CD4-positive, alpha-beta T cell (primary cell): ENCODE data around the gene BANP. TPM values are rescaled to one million over a fixed set of nuclear protein-coding genes. Genes with fewer than 3 reads are reported as not detected.
"Not testable (repeated sequence)": the region's sequence is repeated elsewhere in the genome, so short reads cannot be mapped to it uniquely, and the experiment has no call there.

Experiments used
- ATAC-seq: fragments of 200-7000 bp; cut with Tn5 transposase; one replicate; pipeline ENCODE4 v1.10.0; 2022; ENCODE audit warnings: mild to moderate bottlenecking; ENCODE audit not compliant: poor library complexity
- CTCF ChIA-PET: fragments of 350-600 bp; sonication (Branson Sonifier 250); formaldehyde crosslinking; loops from one replicate; lab custom pipeline; 2021; ENCODE audit warnings: antibody characterized with exemption, inconsistent platforms; lab: Charles Lee
- POLR2A ChIA-PET: fragments of 350-600 bp; sonication (Branson Sonifier 250); formaldehyde crosslinking; loops from one replicate; lab custom pipeline; 2021; ENCODE audit warnings: antibody characterized with exemption, inconsistent platforms; lab: Charles Lee
- DNase-seq, 14 experiments: peaks; one replicate each; pipeline ENCODE4 v3.0.0-alpha.2; 2013 to 2020; ENCODE audit warnings: mixed read lengths in 2 of 14
- H3K27ac ChIP-seq, 2 donors: one replicate each; pipeline versions ENCODE4 v1.5.1 to v1.7.0; 2013; ENCODE audit warnings: low read length in 2 of 2, low read depth in 1 of 2, mild to moderate bottlenecking in 1 of 2
- H3K27me3 ChIP-seq, 2 experiments: 1 replicate in 1 of 2; 2 replicates in 1 of 2; pipeline versions ENCODE4 v1.6.1 to v1.7.0; 2013; ENCODE audit warnings: low read length in 2 of 2, control low read depth in 1 of 2, mild to moderate bottlenecking in 1 of 2, moderate library complexity in 1 of 2; ENCODE audit not compliant: insufficient read depth in 2 of 2, control insufficient read depth in 1 of 2
- H3K36me3 ChIP-seq: one replicate; pipeline ENCODE4 v1.6.1; 2013; ENCODE audit warnings: low read length, control low read depth; ENCODE audit not compliant: insufficient read depth
- H3K4me1 ChIP-seq: one replicate; pipeline ENCODE4 v1.6.1; 2013; ENCODE audit warnings: low read length, control low read depth; ENCODE audit not compliant: insufficient read depth
- H3K4me3 ChIP-seq: one replicate; pipeline ENCODE4 v1.5.1; 2013; ENCODE audit warnings: mild to moderate bottlenecking, low read length, moderate library complexity
- H3K9me3 ChIP-seq, 2 experiments: 1 replicate in 1 of 2; 2 replicates in 1 of 2; pipeline versions ENCODE4 v1.6.1 to v1.7.0; 2013; ENCODE audit warnings: low read length in 2 of 2, mild to moderate bottlenecking in 2 of 2, control low read depth in 1 of 2, moderate library complexity in 1 of 2; ENCODE audit not compliant: control insufficient read depth in 1 of 2, insufficient read depth in 1 of 2
- H3K27ac Mint-ChIP-seq: one replicate; pipeline ENCODE4 v1.8.0; 2020; ENCODE audit warnings: mixed read lengths
- H3K27me3 Mint-ChIP-seq: one replicate; pipeline ENCODE4 v1.8.0; 2021; ENCODE audit warnings: mixed read lengths
- H3K36me3 Mint-ChIP-seq: one replicate; pipeline ENCODE4 v1.8.0; 2021; ENCODE audit warnings: low read depth, mixed read lengths
- H3K4me1 Mint-ChIP-seq: one replicate; pipeline ENCODE4 v1.8.0; 2021; ENCODE audit warnings: low read depth, mixed read lengths
- H3K4me3 Mint-ChIP-seq: one replicate; pipeline ENCODE4 v1.8.0; 2020; ENCODE audit warnings: mild to moderate bottlenecking, mixed read lengths
- H3K9me3 Mint-ChIP-seq: one replicate; pipeline ENCODE4 v1.8.0; 2020; ENCODE audit warnings: mixed read lengths
- CTCF ChIP-seq: fragments of 200-600 bp; IDR thresholded peaks from one replicate; pipeline ENCODE4 v1.8.0; 2022; ENCODE audit warnings: antibody characterized with exemption, mild to moderate bottlenecking
- intact Hi-C, 2 experiments: fragments of 100-400 bp; cut with DNase I in 1 of 2; cut with micrococcal nuclease in 1 of 2; formaldehyde crosslinking; loops; one replicate each; pipeline versions ENCODE4 v1.15.1 to v1.9.0; 2023 to 2025; cut with DNase I, micrococcal nuclease
- total RNA-seq, 174 experiments: library from RNA in 2 of 174; stranded (reverse) in 2 of 174; gene quantifications; one replicate each; pipeline ENCODE4 v1.2.3 and lab custom pipeline; 2021 to 2026

Gene BANP
- total RNA-seq, 2 experiments from 2014 or later = 57.5 to 58.6 TPM

GRCh38 chr16:88022076-88023042, 71.1 kb downstream of the BANP start:
- no peak overlapping the region for H3K27ac Mint-ChIP-seq

GRCh38 chr16:88023366-88023765, 72.1 kb downstream of the BANP start:
- no peaks in the 10 kb centered on the region for H3K9me3 Mint-ChIP-seq
- DNase-seq (no peak), ATAC-seq (no peak)
- intact Hi-C loops = no loop called here
- no peaks in the 10 kb centered on the region for H3K27me3 Mint-ChIP-seq
- H3K4me1 Mint-ChIP-seq = no peaks in the 10 kb centered on the region
- no peak overlapping the region for H3K4me3 ChIP-seq
- CTCF ChIA-PET = no interaction called here
- POLR2A ChIA-PET = no interaction called here
- no peak overlapping the region for H3K27ac Mint-ChIP-seq
- H3K4me1 ChIP-seq = peaks cover 4% of the 10 kb centered on the region
- no peaks in the 10 kb centered on the region for H3K9me3 ChIP-seq
- H3K27ac ChIP-seq = no peak overlapping the region
- H3K36me3 Mint-ChIP-seq = peaks cover 54% of the 10 kb centered on the region
- no peak for TF ChIP-seq CTCF
- H3K27me3 ChIP-seq = no peaks in the 10 kb centered on the region
- H3K36me3 ChIP-seq = peaks cover 34% of the 10 kb centered on the region
- no peak overlapping the region for H3K4me3 Mint-ChIP-seq

More at GRCh38 chr16:88022076-88023042, 71.1 kb downstream of the BANP start:
- Histone ChIP-seq H3K36me3 (peaks cover 40% of the 10 kb centered on the region), H3K27ac (no peak overlapping the region), H3K4me1 (peaks cover 4% of the 10 kb centered on the region), H3K4me3 (no peak overlapping the region), H3K9me3 (no peaks in the 10 kb centered on the region), H3K27me3 (no peaks in the 10 kb centered on the region)
- DNase-seq = peak in 1 of 14 experiments; percentile 19
- intact Hi-C loops = no loop called here
- TF ChIP-seq CTCF = no peak
- Mint-ChIP-seq H3K27me3 (no peaks in the 10 kb centered on the region), H3K9me3 (no peaks in the 10 kb centered on the region), H3K4me3 (no peak overlapping the region), H3K36me3 (peaks cover 54% of the 10 kb centered on the region), H3K4me1 (no peaks in the 10 kb centered on the region)
- ChIA-PET POLR2A (no interaction called here), CTCF (no interaction called here)
- ATAC-seq = no peak

- DNase-seq (peak in 1 of 14 experiments; percentile 21), ATAC-seq (no peak)
- Mint-ChIP-seq H3K36me3 (peaks cover 59% of the 10 kb centered on the region), H3K9me3 (no peaks in the 10 kb centered on the region), H3K27ac (no peak overlapping the region), H3K4me1 (no peaks in the 10 kb centered on the region), H3K27me3 (no peaks in the 10 kb centered on the region), H3K4me3 (no peak overlapping the region)
- Histone ChIP-seq H3K4me1 (peaks cover 4% of the 10 kb centered on the region), H3K36me3 (peaks cover 30% of the 10 kb centered on the region), H3K27ac (no peak overlapping the region), H3K4me3 (no peak overlapping the region), H3K9me3 (no peaks in the 10 kb centered on the region), H3K27me3 (no peaks in the 10 kb centered on the region)
- intact Hi-C loops = no loop called here
- no peak for TF ChIP-seq CTCF
- ChIA-PET CTCF (no interaction called here), POLR2A (no interaction called here)
Measured at GRCh38 chr16:88023786-88024185, 72.6 kb downstream of the BANP start.

- H3K4me3 ChIP-seq, H3K27ac ChIP-seq, H3K27me3 ChIP-seq, H3K4me1 Mint-ChIP-seq, POLR2A ChIA-PET, H3K27me3 Mint-ChIP-seq, H3K4me1 ChIP-seq, H3K9me3 Mint-ChIP-seq, H3K4me3 Mint-ChIP-seq, H3K9me3 ChIP-seq, H3K27ac Mint-ChIP-seq, ATAC-seq, CTCF ChIA-PET, intact Hi-C loops: not testable (repeated sequence)
- peak in 1 of 14 experiments; percentile 29 for DNase-seq
- peaks cover 29% of the 10 kb centered on the region for H3K36me3 ChIP-seq
- peaks cover 57% of the 10 kb centered on the region for H3K36me3 Mint-ChIP-seq
Measured at GRCh38 chr16:88024491-88025085, 73.4 kb downstream of the BANP start.

GRCh38 chr16:88025086-88025492, 73.9 kb downstream of the BANP start:
- H3K27ac Mint-ChIP-seq, H3K27ac ChIP-seq, H3K4me1 Mint-ChIP-seq, H3K4me3 ChIP-seq, intact Hi-C loops, ATAC-seq, CTCF ChIA-PET, H3K9me3 ChIP-seq, H3K4me1 ChIP-seq, H3K27me3 ChIP-seq, H3K9me3 Mint-ChIP-seq, H3K4me3 Mint-ChIP-seq, H3K27me3 Mint-ChIP-seq, POLR2A ChIA-PET: not testable (repeated sequence)
- H3K36me3 ChIP-seq = peaks cover 25% of the 10 kb centered on the region
- peaks cover 62% of the 10 kb centered on the region for H3K36me3 Mint-ChIP-seq
- DNase-seq = peak in 2 of 14 experiments; percentile 59 to 69
